Stimulated activated CD4-positive, alpha-beta T cell treated with anti-CD3 and anti-CD28 coated beads, Interleukin-2, amount 100 ng/mL, for 24 hours (primary cell): Measurements from ENCODE around the gene CCNG1.
A peak's percentile ranks its signal among the peaks of the same experiment; 100 is the strongest.
"Not testable (repeated sequence)": the region's sequence is repeated elsewhere in the genome, so short reads cannot be mapped to it uniquely, and the experiment has no call there.

ENCODE experiments used
- DNase-seq, 2 donors: peaks; one replicate each; pipeline ENCODE4 v3.0.0-alpha.2; 2020

The CCNG1 gene

DNA sequence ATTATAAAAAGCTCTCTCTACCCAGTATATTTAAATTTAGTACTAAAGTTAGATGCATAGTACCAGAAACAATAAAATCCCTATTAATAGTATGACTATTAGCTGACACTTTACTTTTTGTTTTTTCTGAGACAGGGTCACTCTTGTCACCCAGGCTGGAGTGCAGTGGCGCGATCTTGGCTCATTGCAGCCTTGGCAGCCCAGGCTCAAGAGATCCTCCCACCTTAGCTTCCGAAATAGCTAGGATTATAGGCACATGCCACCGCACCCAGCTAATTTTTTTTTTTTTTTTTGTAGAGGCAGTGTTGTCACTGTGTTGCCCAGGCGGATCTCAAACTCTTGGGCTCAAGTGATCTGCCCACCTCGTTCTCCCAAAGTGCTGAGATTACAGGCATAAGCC lies 8.0 kb downstream of the CCNG1 start:
- DNase-seq, result no peak

DNA sequence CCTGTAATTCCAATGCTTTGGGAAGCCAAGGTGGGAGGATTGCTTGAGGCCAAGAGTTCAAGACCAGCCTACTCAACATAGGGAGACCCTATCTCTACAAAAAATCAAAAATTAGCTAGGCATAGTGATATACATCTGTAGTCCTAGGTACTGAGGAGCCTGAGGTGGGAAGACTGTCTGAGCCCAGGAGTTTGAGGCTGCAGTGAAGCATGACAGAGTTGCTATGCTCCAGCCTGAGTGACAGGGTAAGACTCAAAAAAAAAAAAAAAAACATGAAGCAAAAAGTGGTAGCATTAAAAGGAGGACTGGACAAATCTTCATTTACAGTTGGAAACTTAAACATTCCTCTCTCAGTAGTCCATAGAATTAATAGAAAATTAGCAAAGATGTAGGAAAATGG lies 9.8 kb downstream of the CCNG1 start:
- no peak for DNase-seq

DNA sequence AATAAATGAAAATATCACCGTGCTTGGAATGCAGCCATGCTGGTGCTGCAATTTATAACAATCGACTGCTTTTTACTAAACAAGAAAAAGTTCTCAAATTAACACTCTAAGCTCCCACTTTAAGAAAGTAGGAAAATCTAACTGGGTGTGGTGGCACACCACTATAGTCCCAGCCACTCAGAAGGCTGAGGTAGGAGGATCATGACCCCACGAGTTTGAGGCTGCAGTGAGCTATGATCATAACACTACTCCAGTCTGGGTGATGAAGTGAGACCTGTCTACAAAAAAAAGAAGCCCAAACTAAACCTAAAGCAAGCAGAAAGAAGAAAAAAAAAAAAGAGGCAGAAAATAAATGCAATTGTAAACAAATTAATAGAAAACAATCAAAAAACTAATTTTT lies 10.5 kb downstream of the CCNG1 start:
- DNase-seq, result no peak

DNA sequence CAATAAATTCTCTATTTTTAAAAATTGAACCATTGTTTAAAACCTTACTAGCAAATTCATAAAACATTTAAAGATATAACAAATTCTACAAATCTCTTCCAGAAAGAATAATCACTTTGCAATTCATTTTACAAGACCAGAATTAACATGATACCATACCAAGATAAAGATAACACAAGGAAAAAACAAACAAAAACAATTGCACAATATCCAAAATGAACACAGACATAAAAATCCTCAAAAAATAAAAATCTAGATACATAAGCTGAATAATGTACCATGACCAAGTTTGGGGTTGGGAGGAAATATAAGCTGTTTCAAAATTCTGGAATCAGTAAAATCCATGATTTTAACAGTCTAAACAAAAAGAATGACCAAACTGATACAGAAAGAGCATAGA lies 11.1 kb downstream of the CCNG1 start:
- DNase-seq, result no peak

DNA sequence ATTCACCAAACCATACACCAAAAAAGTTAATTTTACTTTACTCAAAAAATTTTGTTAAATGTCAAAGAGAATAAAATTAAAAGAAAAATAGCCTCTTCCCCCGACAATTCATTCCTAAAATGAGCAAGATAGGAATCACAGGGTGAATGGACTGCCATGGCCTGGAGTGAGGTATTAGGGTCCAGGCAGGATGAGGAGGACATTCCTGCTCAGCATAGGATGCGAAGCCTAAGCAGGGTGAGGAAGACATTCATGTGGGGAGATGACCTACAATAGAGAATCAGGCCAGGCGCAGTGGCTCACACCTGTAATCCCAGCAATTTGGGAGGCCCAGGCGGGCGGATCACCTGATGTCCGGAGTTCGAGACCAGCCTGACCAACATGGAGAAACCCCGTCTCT lies 14.1 kb downstream of the CCNG1 start:
- DNase-seq, result no peak

DNA sequence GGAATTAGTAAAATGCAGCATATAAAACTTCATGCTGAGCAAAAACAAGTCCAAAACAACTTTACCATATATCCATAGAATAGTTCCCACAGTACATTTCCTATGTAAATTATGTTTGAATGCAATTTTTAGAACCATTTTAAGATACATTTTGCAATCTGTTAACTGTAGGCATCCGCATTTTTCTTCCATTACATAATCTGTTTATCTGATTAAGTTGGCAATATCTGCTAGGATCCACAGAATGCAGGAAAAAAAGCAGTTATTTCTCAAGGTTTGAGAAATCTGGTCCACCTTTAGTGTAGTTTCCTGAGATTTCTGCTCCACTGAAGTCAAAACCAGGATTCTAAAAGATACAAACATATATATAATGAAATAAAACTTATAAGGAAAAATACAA lies 16.3 kb downstream of the CCNG1 start:
- no peak for DNase-seq

DNA sequence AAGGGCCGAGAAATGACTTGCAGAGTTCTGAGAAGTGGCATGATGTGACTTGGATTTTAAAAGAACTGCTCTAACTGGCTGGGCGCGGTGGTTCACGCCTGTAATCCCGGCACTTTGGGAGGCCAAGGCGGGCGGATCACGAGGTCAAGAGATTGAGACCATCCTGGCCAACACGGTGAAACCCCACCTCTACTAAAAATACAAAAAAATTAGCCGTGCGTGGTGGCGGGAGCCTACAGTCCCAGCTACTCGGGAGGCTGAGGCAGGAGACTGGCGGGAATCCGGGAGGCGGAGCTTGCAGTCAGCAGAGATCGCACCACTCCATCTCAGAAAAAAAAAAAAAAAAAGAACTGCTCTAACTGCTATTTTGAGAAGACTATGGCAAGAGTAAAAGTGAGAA lies 18.0 kb downstream of the CCNG1 start:
- not testable (repeated sequence) for DNase-seq

DNA sequence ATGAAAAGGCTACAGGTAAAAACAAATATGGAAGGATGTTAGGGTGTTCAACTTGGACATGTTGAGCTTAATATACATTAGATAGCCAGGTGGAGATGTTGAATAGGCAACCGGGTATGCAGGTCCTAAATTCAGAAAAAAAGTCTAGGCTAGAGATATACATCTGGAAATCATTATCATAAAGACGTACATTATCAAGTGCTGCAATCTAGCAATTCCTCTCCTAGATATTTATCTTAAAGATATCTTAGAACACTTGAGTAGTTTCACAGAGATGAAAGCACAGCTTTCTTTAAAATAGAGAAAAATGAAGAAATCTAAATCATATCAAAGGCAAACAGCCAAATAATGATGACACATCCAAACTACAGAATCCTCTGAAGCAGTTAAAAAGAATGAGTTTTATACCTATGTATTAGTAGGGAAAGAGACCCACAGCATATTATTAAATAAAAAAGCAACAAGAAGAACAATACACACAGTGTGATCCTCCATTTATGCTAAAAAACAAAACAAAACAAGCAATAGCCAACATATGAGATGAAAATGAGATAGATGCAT lies 18.7 kb downstream of the CCNG1 start:
- no peak for DNase-seq

DNA sequence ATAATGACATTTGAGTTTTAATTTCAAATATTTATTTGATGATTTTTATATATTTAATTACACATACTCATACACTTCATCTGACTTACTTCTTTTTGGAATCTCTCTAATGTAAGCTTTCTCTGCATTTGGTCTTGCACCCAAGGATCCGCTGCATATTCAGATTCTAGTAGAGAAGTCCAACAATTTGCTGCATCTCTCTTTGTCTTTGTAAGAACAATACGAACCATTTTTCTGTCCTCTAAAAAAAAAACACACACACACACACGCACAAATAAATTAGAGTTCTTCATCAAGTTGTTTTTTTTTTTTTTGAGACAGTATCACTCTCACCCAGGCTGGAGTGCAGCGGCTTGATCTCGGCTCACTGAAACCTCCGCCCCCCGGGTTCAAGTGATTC lies 19.4 kb downstream of the CCNG1 start:
- no peak for DNase-seq

DNA sequence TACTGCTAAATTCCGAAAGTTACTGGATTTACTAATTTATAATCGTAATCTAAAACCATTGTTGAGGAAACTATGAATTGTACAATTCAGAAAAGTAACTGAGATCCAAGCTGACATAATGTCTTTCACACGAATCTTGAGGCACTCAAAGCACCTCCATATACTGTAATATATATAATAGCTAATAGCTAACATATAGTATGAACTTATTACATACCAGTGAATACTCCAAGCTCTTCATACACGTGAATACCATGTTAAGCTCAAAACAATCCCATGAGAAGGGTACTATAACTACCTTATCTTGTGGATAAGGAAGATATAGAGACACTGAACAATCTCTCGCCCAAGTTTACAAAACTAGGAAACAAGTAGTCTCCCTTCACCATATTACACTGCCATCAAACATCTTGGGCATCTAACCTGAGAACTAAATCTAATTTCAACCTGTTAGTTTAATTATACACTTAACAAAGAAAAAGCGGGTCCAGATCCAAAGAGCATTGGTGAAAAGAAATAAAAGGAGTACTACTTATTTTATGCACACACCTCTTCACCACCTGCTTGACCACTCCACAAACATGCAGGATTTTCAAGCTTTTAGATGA lies 21.5 kb downstream of the CCNG1 start:
- no peak for DNase-seq

DNA sequence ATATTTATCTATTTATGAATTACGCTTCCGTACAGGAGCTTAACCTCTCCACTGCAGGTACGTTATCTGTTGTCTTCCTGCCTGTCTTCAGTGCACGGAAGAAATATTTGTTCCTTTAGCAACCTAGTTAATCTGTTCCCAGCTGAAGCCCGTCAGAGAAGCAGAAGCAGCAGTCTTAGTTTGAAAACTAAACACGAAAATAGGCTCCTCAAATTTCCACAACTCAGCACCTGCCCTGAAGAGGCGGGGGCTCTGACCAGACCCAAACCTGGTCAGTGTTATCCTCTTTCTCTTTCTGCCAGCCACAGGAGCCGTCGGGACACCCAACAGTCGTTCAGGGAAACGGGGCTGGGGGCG lies 22.0 kb downstream of the CCNG1 start:
- DNase-seq, result no peak

DNA sequence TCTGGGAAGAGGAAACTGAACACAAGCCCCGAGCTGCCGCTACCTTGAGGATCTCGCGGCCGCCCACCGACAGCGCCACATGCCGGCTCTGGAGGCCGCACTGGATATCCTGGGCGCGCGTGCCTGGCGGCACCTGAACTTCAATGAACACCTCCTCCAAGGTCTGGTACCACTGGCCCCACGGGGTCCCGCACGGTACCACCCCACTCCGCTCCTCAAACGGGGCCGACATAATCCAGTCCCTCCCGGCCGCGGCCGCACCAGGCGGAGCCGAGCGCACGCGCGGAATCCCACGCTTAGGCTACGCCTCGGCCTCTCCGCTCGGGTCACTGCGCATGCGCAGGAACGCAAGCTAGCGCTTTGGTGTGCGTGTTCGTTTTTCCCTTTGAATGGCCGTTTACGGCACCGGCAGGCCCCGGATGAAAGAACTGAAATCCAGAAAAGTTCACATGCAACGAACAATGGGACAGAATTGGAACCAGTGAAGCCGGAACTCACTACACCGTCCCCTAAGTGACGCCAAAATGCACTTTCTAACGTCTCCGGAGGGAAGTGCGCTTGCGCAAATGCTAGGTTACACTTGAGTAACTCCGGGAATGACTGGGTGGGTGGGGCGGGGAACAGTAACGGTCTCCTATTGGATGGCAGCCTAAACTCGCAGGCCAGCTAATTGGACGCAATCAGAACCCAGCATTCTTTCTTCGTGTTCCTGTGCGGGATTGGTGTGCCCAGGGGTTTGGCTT lies 22.6 kb downstream of the CCNG1 start, which contains the start of gene NUDCD2:
NUDCD2 (minus strand) TSS at position 284 of the 743 bp plus-strand sequence; CDS start at position 232, 52 bp downstream.
- peak; percentile 92 to 95 for DNase-seq

DNA sequence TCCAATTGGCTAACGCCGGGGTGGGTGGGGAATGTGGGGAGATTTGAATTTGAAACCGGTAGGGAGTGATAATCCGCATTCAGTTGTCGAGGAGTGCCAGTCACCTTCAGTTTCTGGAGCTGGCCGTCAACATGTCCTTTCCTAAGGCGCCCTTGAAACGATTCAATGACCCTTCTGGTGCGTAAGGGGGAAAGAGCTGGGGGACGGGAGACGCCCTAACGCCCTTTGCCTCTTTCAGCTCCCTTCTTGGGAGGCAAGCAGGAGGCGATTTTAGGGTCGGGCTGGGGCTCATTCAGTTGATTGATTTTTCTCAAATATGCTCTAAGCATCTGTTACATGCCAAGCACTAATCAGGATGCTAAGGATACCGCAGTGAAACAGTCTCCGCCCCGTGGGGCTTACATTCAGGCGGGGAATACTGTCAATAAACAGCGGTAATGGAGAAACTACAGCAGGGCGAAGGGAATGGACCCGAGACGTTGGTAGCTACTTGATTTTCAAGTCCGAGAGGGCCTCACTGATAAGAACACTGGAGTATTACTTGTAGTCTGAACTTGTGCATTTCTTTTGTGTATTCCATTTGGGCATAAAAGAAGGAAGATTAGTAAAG lies 23.3 kb downstream of the CCNG1 start, which contains the start of gene HMMR:
HMMR (plus strand) TSS at position 71 of the 610 bp plus-strand sequence; CDS start at position 132, 61 bp downstream.
- peak in 1 of 2 donors; percentile 15 for DNase-seq

DNA sequence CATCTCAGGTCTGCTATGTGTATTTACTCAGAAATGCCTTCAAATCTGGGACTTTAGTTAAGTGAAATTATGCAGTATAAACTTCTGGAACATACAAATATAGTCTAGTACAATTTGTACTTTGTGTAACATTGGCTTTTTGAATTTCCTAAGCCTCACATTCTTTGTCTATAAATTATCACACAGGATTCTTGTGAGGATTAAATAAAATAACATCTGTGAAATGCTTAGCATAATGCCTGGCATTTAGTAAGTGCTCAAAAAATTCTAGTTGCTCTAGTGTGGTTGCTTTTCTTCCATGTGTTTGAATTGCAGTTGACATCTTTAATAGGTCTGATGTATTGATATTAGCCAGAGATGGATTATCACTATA lies 25.7 kb downstream of the CCNG1 start:
- no peak for DNase-seq

DNA sequence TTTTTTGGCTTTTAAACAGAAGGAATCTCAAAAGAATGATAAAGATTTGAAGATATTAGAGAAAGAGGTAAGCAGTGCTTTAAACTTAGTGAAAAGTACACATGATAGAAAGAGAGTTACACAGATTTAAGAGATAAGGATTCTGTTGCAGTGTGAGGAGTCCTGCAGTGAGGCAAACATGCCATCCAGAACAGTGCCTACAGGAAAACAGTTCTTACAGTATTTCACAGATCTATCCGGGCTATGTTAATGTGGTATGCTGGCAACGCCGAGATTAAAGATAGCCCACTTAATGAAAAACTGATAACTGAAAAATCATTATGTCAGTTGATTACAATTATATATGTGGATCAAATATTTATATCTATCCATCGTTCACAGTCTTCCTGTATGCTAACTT lies 30.3 kb downstream of the CCNG1 start:
- DNase-seq, result no peak

DNA sequence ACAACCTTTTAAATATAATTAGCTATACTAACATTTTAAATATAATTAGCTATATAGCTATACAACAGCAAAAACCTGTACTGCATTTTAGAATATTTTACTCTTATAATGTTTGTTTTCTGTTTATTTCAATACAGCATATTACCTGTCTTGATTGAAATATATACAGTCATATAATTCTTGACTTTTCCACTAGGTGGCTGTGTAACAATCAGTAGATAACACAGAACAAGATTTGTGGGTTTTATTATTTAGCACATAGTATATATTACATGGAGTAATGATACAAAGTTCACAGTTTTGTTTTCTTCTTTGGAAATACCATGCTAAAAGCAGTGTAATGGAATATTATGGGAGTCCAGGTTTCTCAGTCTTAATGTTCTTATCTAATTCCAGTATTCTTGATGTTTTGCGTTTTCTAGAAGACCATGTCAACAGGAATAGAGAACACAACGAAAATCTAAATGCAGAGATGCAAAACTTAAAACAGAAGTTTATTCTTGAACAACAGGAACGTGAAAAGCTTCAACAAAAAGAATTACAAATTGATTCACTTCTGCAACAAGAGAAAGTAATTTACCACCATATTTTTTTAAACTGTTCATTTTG lies 36.3 kb downstream of the CCNG1 start:
- DNase-seq, result no peak

DNA sequence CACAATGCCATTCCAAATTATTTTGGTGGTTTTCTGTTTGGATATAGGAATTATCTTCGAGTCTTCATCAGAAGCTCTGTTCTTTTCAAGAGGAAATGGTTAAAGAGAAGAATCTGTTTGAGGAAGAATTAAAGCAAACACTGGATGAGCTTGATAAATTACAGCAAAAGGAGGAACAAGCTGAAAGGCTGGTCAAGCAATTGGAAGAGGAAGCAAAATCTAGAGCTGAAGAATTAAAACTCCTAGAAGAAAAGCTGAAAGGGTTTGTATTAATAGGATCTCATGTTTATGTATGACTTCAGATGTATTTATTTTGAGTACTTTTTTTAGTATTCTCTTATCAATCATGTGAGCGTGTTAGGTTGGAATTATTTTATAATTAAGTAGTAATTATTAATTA lies 38.0 kb downstream of the CCNG1 start:
- no peak for DNase-seq

DNA sequence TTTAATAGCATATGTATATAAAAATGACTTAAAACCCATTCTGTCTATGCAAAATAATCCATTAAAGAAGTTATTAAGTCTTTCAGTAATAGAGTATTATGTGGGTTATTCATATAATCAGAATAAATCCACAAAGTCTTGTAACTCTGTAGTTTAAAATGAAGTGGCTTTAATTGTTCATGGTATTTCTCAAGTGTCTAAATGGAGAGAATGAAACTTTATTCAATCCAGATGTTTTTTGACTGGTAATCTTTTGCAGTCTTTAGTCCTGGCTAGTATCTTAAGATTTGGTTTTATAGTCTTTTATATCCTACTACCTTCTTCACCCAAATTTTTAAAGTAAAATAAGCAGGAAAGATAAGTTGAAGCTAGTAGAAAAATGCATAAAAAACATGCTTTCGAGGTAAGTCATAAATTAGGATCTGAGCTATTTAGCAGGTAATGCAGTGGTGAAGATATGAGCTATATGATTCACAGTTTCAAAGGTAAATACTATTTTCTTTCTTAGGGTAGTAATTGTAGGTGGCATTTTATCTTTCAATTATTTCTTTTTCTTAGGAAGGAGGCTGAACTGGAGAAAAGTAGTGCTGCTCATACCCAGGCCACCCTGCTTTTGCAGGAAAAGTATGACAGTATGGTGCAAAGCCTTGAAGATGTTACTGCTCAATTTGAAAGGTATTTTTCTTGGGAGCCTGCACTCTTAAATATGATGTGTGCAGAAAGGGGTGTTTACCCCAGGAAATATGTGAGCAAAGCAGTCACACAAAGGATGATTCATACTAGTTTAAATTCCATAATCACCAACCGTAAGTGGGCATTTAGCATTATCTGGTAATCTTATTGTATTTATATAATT lies 41.0 kb downstream of the CCNG1 start:
- DNase-seq, result no peak

DNA sequence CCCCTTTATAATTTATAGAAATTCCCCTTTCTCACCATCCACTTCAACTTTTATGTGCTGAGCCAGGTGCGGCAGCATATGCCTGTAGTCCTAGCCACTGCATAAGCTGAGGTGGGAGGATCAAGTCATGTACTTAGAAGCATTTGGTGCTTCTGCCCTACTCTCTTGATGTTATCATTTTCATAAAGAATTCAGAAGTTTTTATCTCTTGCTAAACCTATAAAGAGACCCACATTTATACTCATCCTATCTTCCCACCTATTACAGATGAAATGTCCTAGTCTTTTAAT lies 41.5 kb downstream of the CCNG1 start:
- no peak for DNase-seq

DNA sequence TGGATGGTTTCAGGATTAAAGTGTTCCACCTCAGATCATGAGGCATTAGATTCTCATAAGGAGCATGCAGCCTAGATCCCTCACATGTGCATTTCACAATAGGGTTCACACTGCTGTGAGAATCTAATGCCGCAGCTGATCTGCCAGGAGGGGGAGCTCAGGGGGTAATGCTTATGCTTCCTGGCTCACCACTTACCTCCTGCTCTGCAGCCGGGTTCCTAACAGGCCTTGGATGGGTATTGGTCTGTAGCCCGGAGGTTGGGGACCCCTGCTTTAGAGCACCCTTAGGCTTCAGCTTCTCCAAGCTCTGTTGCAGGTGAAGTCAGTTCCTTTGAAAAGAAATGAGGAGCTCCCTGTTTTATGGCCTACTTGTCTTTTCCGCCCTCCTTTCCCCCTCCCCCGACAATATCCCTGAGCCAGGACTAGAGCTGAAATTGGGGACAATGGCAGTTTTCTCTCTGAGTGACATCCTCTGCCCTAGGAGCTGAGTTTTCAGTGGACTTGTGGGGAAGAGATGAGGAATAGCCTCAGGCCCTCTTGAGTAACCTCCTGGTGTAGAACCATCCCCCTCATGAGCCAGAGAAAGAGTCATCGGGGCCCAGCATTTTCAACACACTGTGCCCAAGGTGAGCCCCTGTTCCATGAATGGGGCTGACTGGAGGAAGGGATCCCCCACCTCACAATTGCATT lies 51.8 kb downstream of the CCNG1 start:
- no peak for DNase-seq

DNA sequence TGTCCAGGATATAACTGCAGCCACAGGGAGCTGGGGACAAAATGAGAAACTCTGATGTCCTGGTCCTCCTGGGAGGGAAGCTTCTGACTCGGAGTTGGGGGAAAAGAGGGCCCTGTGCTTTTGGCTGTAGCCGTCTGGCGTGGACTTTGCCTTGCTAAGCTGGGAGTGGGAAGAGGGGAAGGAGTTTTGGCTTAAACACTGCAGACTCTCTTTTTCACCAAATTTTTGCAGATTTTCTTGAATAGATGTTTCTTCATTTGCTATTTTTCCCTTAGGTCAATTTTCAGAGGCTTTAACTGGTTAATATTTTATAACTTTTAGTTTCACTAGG lies 52.3 kb downstream of the CCNG1 start:
- no peak for DNase-seq
